ENCODE data around the gene NXF3.

The NXF3 gene

DNA sequence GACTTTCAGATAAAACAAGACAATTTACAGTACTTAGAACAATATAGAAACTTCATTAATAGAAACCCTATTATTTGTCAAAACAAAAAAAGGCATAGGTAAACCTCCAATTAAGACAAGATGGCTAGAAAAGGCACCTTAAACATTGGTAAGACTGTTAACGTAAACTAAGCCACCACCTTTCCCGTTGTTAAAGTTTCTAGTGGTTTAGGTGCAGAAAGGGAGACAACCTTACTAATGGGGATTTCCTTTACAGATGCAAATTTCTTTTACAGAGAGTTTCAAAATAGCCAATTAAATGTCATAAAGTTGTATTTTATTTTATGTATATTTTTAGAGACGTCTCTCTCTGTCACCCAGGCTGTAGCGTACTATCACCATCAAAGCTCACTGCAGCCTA is 7.5 kb upstream of the NXF3 start:
- Histone ChIP-seq H3K36me3 (ENCODE audit: control insufficient read depth in 1 of 2, insufficient read depth in 2 of 2, low read length in 2 of 2) (no peaks in the 10 kb centered on the region), H3K9ac (ENCODE audit: low read depth in 1 of 2, low read length in 2 of 2) (no peak overlapping the region), H3K4me3 (ENCODE audit: low read depth in 1 of 2, low read length in 2 of 2) (no peak overlapping the region), H3K27me3 (ENCODE audit: control insufficient read depth in 1 of 2, insufficient read depth in 2 of 2, low read length in 2 of 2) (no peaks in the 10 kb centered on the region), H3K4me1 (ENCODE audit: control insufficient read depth in 1 of 2, insufficient read depth in 2 of 2, low read length in 2 of 2) (no peaks in the 10 kb centered on the region), H3K9me3 (ENCODE audit: control insufficient read depth in 1 of 2, low read length in 2 of 2) (no peaks in the 10 kb centered on the region), H3K27ac (ENCODE audit: low read depth, low read length) (no peak overlapping the region)

DNA sequence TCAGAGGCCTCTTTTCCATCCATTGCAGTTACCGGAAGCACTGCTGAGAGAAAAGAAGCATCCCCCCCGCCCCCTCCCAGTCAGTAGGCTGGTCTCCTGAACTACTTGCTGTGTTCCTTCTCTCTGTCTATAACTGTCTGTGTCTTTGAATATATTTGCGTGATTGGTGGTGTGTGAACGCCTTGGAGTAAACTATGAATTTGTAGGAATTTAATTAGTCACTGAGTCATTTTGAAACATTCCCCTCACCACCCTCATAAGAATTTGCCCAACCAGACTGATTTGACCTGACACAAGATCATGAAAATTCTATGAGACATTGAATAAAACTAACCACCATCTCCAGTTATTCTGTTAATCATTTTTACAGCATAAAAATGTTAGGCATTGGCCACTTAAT is 6.7 kb upstream of the NXF3 start:
- Histone ChIP-seq H3K36me3 (ENCODE audit: control insufficient read depth in 1 of 2, insufficient read depth in 2 of 2, low read length in 2 of 2) (no peaks in the 10 kb centered on the region), H3K9me3 (ENCODE audit: control insufficient read depth in 1 of 2, low read length in 2 of 2) (no peaks in the 10 kb centered on the region), H3K4me3 (ENCODE audit: low read depth in 1 of 2, low read length in 2 of 2) (no peak overlapping the region), H3K27ac (ENCODE audit: low read depth, low read length) (no peak overlapping the region), H3K9ac (ENCODE audit: low read depth in 1 of 2, low read length in 2 of 2) (no peak overlapping the region), H3K4me1 (ENCODE audit: control insufficient read depth in 1 of 2, insufficient read depth in 2 of 2, low read length in 2 of 2) (no peaks in the 10 kb centered on the region), H3K27me3 (ENCODE audit: control insufficient read depth in 1 of 2, insufficient read depth in 2 of 2, low read length in 2 of 2) (no peaks in the 10 kb centered on the region)

DNA sequence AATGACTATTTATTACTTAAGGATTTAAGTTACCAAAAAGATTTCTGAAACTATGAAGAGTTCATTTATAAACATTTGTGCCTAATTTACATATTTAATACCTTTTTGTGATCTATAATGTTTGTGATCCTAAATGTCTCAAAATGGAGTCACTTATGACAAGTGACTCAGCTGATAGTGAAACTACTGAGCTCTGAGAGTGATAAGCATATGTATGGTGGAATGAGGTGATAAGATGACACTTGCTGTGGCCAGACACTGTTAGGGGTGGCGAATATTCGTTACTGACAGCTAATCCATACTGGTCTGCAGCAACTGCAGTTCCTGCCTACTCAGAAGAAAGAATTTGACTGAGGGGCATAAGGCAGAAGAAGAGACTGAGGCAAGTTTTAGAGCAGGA is 5.5 kb upstream of the NXF3 start:
- Histone ChIP-seq H3K9me3 (ENCODE audit: control insufficient read depth in 1 of 2, low read length in 2 of 2) (no peaks in the 10 kb centered on the region), H3K27me3 (ENCODE audit: control insufficient read depth in 1 of 2, insufficient read depth in 2 of 2, low read length in 2 of 2) (no peaks in the 10 kb centered on the region), H3K27ac (ENCODE audit: low read depth, low read length) (no peak overlapping the region), H3K4me3 (ENCODE audit: low read depth in 1 of 2, low read length in 2 of 2) (no peak overlapping the region), H3K36me3 (ENCODE audit: control insufficient read depth in 1 of 2, insufficient read depth in 2 of 2, low read length in 2 of 2) (no peaks in the 10 kb centered on the region), H3K4me1 (ENCODE audit: control insufficient read depth in 1 of 2, insufficient read depth in 2 of 2, low read length in 2 of 2) (no peaks in the 10 kb centered on the region), H3K9ac (ENCODE audit: low read depth in 1 of 2, low read length in 2 of 2) (no peak overlapping the region)

DNA sequence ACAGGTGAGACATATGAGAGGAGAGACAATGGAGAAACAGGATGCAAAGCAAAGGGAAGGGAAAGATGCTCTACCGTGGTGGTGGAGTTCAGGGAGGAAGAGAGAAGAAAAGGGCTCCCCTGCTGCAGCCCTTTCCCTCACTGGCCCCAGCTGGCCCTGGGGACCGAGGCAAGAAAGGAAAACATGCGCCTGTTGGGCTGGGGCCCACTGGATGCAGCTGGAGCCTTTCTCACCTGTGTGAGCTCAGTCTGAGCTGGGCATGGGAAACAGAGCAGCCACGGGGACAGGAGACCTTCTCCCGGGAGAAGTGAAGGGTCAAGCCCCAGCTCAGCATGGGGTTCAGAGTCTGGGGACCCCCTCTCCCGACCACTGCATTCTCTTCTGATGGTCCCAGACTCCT is 11.9 kb downstream of the NXF3 start:
- Histone ChIP-seq H3K9ac (ENCODE audit: low read depth in 1 of 2, low read length in 2 of 2) (no peak overlapping the region), H3K27me3 (ENCODE audit: control insufficient read depth in 1 of 2, insufficient read depth in 2 of 2, low read length in 2 of 2) (no peaks in the 10 kb centered on the region), H3K4me1 (ENCODE audit: control insufficient read depth in 1 of 2, insufficient read depth in 2 of 2, low read length in 2 of 2) (no peaks in the 10 kb centered on the region), H3K27ac (ENCODE audit: low read depth, low read length) (no peak overlapping the region), H3K36me3 (ENCODE audit: control insufficient read depth in 1 of 2, insufficient read depth in 2 of 2, low read length in 2 of 2) (no peaks in the 10 kb centered on the region), H3K4me3 (ENCODE audit: low read depth in 1 of 2, low read length in 2 of 2) (no peak overlapping the region), H3K9me3 (ENCODE audit: control insufficient read depth in 1 of 2, low read length in 2 of 2) (no peaks in the 10 kb centered on the region)

DNA sequence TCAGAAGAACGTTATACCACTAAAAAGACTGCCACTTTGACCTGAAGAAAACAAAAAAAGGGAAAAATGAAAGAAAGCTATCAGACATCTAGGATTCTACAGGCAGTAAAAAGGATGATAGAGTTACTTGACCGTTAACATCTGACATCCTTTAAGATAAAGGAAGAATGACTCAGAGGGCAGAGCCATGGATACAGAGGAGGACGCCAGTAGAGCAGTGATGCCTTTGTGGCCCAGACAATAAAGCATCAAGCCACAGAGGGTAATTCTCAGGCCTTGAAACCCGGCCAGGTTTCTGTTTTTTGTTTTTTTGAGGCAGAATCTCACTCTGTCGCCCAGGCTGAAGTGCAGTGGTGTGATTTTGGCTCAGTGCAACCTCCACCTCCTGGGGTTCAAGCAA is 19.5 kb downstream of the NXF3 start:
- no peak overlapping the region for H3K4me3 ChIP-seq (ENCODE audit: low read depth in 1 of 2, low read length in 2 of 2)
- H3K27ac ChIP-seq (ENCODE audit: low read depth, low read length), result no peak overlapping the region

DNA sequence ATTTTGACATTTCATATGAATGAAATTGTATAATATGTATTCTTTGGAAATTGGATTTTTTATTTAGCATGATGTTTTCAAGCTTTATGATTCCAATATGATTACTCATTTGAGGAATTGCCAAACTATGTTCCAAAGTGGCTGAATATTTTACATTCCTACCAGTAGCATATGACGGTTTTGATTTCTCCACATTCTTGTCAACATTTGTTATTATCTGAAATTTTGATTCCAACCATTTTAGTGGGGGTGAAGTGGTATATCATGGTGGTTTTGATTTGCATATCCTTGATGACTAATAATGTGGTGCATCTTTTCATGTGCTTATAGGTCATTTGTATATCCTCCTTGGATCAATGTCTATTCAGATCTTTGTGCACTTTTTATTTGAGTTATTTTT is 26.3 kb downstream of the NXF3 start:
- Histone ChIP-seq H3K9ac (ENCODE audit: low read depth in 1 of 2, low read length in 2 of 2) (no peak overlapping the region), H3K36me3 (ENCODE audit: control insufficient read depth in 1 of 2, insufficient read depth in 2 of 2, low read length in 2 of 2) (no peaks in the 10 kb centered on the region), H3K9me3 (ENCODE audit: control insufficient read depth in 1 of 2, low read length in 2 of 2) (no peaks in the 10 kb centered on the region), H3K4me1 (ENCODE audit: control insufficient read depth in 1 of 2, insufficient read depth in 2 of 2, low read length in 2 of 2) (no peaks in the 10 kb centered on the region), H3K27ac (ENCODE audit: low read depth, low read length) (no peak overlapping the region), H3K27me3 (ENCODE audit: control insufficient read depth in 1 of 2, insufficient read depth in 2 of 2, low read length in 2 of 2) (no peaks in the 10 kb centered on the region), H3K4me3 (ENCODE audit: low read depth in 1 of 2, low read length in 2 of 2) (no peak overlapping the region)

More for the DNA sequence above, 19.5 kb downstream of the NXF3 start:
- H3K36me3 ChIP-seq (ENCODE audit: control insufficient read depth in 1 of 2, insufficient read depth in 2 of 2, low read length in 2 of 2), result no peaks in the 10 kb centered on the region
- no peaks in the 10 kb centered on the region for H3K4me1 ChIP-seq (ENCODE audit: control insufficient read depth in 1 of 2, insufficient read depth in 2 of 2, low read length in 2 of 2)
- no peak overlapping the region for H3K9ac ChIP-seq (ENCODE audit: low read depth in 1 of 2, low read length in 2 of 2)
- H3K27me3 ChIP-seq (ENCODE audit: control insufficient read depth in 1 of 2, insufficient read depth in 2 of 2, low read length in 2 of 2), result no peaks in the 10 kb centered on the region
- no peaks in the 10 kb centered on the region for H3K9me3 ChIP-seq (ENCODE audit: control insufficient read depth in 1 of 2, low read length in 2 of 2)

DNA sequence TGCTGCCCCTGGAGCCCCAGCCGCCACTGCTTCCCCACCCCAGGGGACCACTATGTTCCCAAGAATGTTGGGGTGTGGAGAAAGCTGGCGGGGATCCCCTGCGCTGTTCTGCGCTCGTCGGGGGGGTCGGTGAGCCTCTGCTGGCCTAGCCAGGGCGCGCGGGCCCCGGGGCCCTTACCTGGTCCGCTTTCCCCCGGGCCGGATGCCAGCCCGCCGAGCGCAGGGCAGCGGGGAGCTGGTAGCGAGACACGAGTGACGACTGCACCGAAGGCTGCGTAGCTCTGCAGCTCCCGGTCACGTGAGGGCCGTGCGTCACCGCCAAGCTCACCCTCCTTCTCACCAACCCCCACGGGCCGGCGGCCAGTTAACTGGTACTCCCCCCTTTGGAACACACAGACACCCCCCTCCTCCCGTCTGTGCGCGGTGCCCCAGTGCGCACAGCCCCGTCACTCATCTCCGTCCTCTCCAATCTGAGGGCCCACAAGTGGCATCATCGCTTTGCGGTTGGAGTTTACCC is 29.0 kb downstream of the NXF3 start, which contains the start of gene BEX1:
Gene BEX1 (minus strand): TSS at position 254 of the 517 bp plus-strand sequence. CDS start 897 bp downstream, outside the sequence.
- Histone ChIP-seq H3K36me3 (ENCODE audit: control insufficient read depth in 1 of 2, insufficient read depth in 2 of 2, low read length in 2 of 2) (no peaks in the 10 kb centered on the region), H3K27me3 (ENCODE audit: control insufficient read depth in 1 of 2, insufficient read depth in 2 of 2, low read length in 2 of 2) (no peaks in the 10 kb centered on the region), H3K27ac (ENCODE audit: low read depth, low read length) (no peak within 1 kb of the TSS), H3K9me3 (ENCODE audit: control insufficient read depth in 1 of 2, low read length in 2 of 2) (no peaks in the 10 kb centered on the region), H3K4me1 (ENCODE audit: control insufficient read depth in 1 of 2, insufficient read depth in 2 of 2, low read length in 2 of 2) (no peaks in the 10 kb centered on the region), H3K4me3 (ENCODE audit: low read depth in 1 of 2, low read length in 2 of 2) (no peak within 1 kb of the TSS), H3K9ac (ENCODE audit: low read depth in 1 of 2, low read length in 2 of 2) (no peak within 1 kb of the TSS)

DNA sequence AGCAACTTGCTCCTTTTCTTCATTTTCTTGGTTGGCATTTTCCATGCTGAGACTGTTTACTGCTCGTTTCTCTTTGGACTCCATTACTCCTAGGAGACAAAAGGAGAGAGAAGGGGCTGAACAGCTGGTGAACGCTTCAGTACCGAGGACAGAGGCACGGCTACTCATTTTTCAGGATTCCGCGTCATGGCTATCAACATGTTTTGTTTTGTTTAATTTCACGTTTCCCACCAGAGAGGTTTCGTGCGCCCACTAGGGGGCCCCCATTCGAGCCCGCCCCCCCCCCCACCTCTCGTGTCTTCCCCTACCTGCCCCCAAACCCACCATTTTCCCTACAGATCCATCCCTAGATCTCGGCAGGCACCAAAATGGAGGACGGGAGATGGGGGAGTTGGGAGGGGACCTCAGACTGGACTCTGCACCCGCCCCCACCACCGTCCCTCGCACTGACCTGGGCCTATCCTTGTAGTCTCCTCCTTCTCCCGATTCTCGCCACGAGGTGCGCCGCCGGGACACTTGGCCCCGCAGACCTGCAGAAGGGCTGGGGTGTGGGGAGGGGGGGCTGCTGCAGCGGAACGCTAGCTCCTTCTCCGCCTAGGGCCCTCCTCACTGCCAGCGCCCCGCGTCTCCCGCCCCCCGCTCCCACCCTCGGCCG is 29.6 kb downstream of the NXF3 start:
- H3K27ac ChIP-seq (ENCODE audit: low read depth, low read length), result no peak overlapping the region
- no peaks in the 10 kb centered on the region for H3K27me3 ChIP-seq (ENCODE audit: control insufficient read depth in 1 of 2, insufficient read depth in 2 of 2, low read length in 2 of 2)
- H3K36me3 ChIP-seq (ENCODE audit: control insufficient read depth in 1 of 2, insufficient read depth in 2 of 2, low read length in 2 of 2), result no peaks in the 10 kb centered on the region
- H3K9ac ChIP-seq (ENCODE audit: low read depth in 1 of 2, low read length in 2 of 2), result no peak overlapping the region
- H3K4me1 ChIP-seq (ENCODE audit: control insufficient read depth in 1 of 2, insufficient read depth in 2 of 2, low read length in 2 of 2), result no peaks in the 10 kb centered on the region
- H3K9me3 ChIP-seq (ENCODE audit: control insufficient read depth in 1 of 2, low read length in 2 of 2), result no peaks in the 10 kb centered on the region
- no peak overlapping the region for H3K4me3 ChIP-seq (ENCODE audit: low read depth in 1 of 2, low read length in 2 of 2)

DNA sequence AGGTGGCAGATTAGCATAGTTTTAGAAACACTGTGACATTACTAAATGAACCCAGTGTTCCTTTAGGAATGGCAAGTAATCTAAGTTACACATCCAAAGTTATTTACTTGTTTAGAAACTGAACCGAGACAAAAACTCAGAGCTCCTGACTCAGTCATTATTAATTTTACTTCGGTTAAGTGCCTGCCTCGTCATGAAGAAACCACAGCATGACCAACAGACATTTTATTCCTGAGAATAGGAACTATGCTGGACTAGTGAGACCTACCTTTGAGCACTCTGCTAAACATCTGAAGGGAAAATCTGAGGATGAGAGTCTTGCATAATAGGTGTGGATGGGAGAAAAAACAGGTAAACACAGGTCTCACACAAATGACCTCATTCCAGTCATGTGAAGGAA is 31.5 kb downstream of the NXF3 start:
- no peak overlapping the region for H3K9ac ChIP-seq (ENCODE audit: low read depth in 1 of 2, low read length in 2 of 2)
- no peaks in the 10 kb centered on the region for H3K36me3 ChIP-seq (ENCODE audit: control insufficient read depth in 1 of 2, insufficient read depth in 2 of 2, low read length in 2 of 2)
- H3K4me3 ChIP-seq (ENCODE audit: low read depth in 1 of 2, low read length in 2 of 2), result no peak overlapping the region
- no peaks in the 10 kb centered on the region for H3K27me3 ChIP-seq (ENCODE audit: control insufficient read depth in 1 of 2, insufficient read depth in 2 of 2, low read length in 2 of 2)
- no peaks in the 10 kb centered on the region for H3K9me3 ChIP-seq (ENCODE audit: control insufficient read depth in 1 of 2, low read length in 2 of 2)
- H3K4me1 ChIP-seq (ENCODE audit: control insufficient read depth in 1 of 2, insufficient read depth in 2 of 2, low read length in 2 of 2), result no peaks in the 10 kb centered on the region
- no peak overlapping the region for H3K27ac ChIP-seq (ENCODE audit: low read depth, low read length)

DNA sequence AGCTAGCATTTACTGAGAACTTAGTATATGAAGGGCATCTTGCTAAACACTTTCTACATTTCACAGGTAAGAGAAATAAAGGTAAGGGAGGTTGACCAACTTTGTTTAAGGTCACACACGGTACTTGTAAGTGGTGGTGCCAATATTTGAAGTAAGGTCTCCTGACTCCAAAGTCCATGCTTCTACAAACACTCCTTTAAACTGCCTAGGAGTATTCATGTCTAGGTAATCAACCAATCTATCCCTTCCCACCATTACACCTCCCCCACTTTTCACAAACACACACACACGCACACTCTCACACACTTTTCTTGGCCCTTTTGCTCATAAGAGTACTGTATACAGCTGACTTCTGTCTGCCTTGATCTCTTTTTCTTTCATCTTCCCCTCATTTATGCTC is 36.0 kb downstream of the NXF3 start:
- Histone ChIP-seq H3K4me3 (ENCODE audit: low read depth in 1 of 2, low read length in 2 of 2) (no peak overlapping the region), H3K4me1 (ENCODE audit: control insufficient read depth in 1 of 2, insufficient read depth in 2 of 2, low read length in 2 of 2) (no peaks in the 10 kb centered on the region), H3K9ac (ENCODE audit: low read depth in 1 of 2, low read length in 2 of 2) (no peak overlapping the region), H3K9me3 (ENCODE audit: control insufficient read depth in 1 of 2, low read length in 2 of 2) (no peaks in the 10 kb centered on the region), H3K36me3 (ENCODE audit: control insufficient read depth in 1 of 2, insufficient read depth in 2 of 2, low read length in 2 of 2) (no peaks in the 10 kb centered on the region), H3K27me3 (ENCODE audit: control insufficient read depth in 1 of 2, insufficient read depth in 2 of 2, low read length in 2 of 2) (no peaks in the 10 kb centered on the region), H3K27ac (ENCODE audit: low read depth, low read length) (no peak overlapping the region)

Data from duodenal mucosa (tissue), 2 donors.